ENCODE results near the gene ZP3. TPM values are rescaled to one million over a fixed set of nuclear protein-coding genes. Genes with fewer than 3 reads are reported as not detected.

Gene ZP3
- total and polyA plus RNA-seq, 2 of the 13 experiments (the other 11 are each of a cell fraction or from before 2014, with no cell fraction given): not detected

DNA sequence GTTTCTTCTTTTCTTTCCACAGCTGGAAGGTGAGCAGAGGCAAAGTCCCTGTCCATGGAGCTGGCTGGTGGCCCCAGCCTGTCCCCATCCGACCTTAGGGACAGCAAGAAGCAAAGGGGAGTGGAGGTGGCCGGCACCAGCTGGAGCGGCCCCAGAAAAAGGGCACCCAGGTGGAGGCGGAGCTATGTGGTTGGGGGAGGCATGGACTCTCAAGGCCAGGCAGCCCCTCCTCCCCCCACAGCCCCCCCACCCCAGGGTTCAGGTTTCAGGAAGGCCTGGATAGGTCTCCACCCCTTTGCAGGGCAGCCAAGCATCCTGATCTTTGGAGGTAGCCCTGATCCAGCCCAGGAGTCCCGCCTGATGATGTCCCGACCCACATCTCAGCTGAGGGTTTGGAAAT, 15.2 kb upstream of the ZP3 start, which contains the start of gene SSC4D (continued):
- TF ChIP-seq HOXA7 (CRISPR knock-in tag; IDR thresholded peaks at IDR 0.05) (no peak), ZNF546 (CRISPR knock-in tag; conservative IDR thresholded peaks at IDR 0.05) (no peak), POLR2AphosphoS5 (IDR thresholded peaks at IDR 0.05; ENCODE audit: low read depth, low read length) (peak; percentile 65; the same call in 1 of the 2 replicates), SP1 (IDR thresholded peaks at IDR 0.05) (no peak), SP1 (CRISPR knock-in tag; IDR thresholded peaks at IDR 0.05) (0 out of 2 replicates have a peak, but pooled peaks have one; percentile 25), NR1H2 (CRISPR knock-in tag; IDR thresholded peaks at IDR 0.05; ENCODE audit: borderline replicate concordance, low read depth) (no peak), JUND (CRISPR knock-in tag; IDR thresholded peaks at IDR 0.05) (no peak), PBX2 (CRISPR knock-in tag; IDR thresholded peaks at IDR 0.05) (no peak), RXRA (CRISPR knock-in tag; IDR thresholded peaks at IDR 0.05) (peak; percentile 91), ARID5B (CRISPR knock-in tag; IDR thresholded peaks at IDR 0.05) (0 out of 2 replicates have a peak, but pooled peaks have one; percentile 5), POLR2G (IDR thresholded peaks at IDR 0.05; ENCODE audit: low read depth, low read length) (peak; percentile 69), ZBTB8A (CRISPR knock-in tag; IDR thresholded peaks at IDR 0.05; ENCODE audit: borderline replicate concordance, low read depth) (no peak), HIC2 (CRISPR knock-in tag; IDR thresholded peaks at IDR 0.05; ENCODE audit: low read depth) (no peak), SIN3A (IDR thresholded peaks at IDR 0.05; ENCODE audit: borderline replicate concordance, low read depth, low read length) (peak; percentile 58; the same call in 1 of the 2 replicates), ZNF552 (CRISPR knock-in tag; IDR thresholded peaks at IDR 0.05; ENCODE audit: borderline replicate concordance) (no peak), PATZ1 (CRISPR knock-in tag; IDR thresholded peaks at IDR 0.05) (peak; percentile 97), UBTF (CRISPR knock-in tag; IDR thresholded peaks at IDR 0.05) (peak; percentile 52; the same call in 1 of the 2 replicates)
